Effector CD8-positive, alpha-beta T cell (primary cell): ENCODE results near the gene LSM5.
"Not testable (repeated sequence)": the region's sequence is repeated elsewhere in the genome, so short reads cannot be mapped to it uniquely, and the experiment has no call there.

Source experiments
- DNase-seq: peaks from one replicate; lab custom pipeline; 2025; lab: John Stamatoyannopoulos, UW

Gene LSM5

GRCh38 chr7:32506266-32507054, 16.3 kb upstream of the LSM5 start:
- no peak for DNase-seq

- no peak for DNase-seq
These were observed 12.5 kb upstream of the LSM5 start for GRCh38 chr7:32502728-32503127.

GRCh38 chr7:32501522-32501921, 11.3 kb upstream of the LSM5 start:
- no peak for DNase-seq

- no peak for DNase-seq
These were observed 10.8 kb upstream of the LSM5 start for GRCh38 chr7:32500922-32501341.

GRCh38 chr7:32500216-32500615, 10.0 kb upstream of the LSM5 start:
- not testable (repeated sequence) for DNase-seq

DNA sequence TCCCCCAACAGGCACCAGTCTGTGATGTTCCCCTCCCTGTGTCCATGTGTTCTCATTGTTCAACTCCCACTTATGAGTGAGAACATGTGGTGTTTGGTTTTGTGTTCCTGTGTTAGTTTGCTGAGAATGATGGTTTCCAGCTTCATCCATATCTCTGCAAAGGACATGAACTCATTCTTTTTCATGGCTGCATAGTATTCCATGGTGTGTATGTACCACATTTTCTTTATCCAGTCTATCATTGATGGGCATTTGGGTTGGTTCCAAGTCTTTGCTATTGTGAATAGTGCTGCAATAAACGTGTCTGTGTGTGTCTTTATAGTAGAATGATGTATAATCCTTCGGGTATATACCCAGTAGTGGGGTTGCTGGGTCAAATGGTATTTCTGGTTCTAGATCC, 9.6 kb upstream of the LSM5 start:
- DNase-seq = not testable (repeated sequence)

- DNase-seq = no peak
These were observed 6.1 kb upstream of the LSM5 start for GRCh38 chr7:32496052-32496813.

- peak; percentile 97 for DNase-seq
These were observed 5.3 kb upstream of the LSM5 start, which contains the start of gene AVL9 for GRCh38 chr7:32495298-32496051. Gene AVL9, plus strand, starts transcription at chr7:32495489. Its CDS starts 221 bp downstream, at chr7:32495710.

- DNase-seq = no peak
These were observed 4.7 kb upstream of the LSM5 start for GRCh38 chr7:32494946-32495297.

DNA sequence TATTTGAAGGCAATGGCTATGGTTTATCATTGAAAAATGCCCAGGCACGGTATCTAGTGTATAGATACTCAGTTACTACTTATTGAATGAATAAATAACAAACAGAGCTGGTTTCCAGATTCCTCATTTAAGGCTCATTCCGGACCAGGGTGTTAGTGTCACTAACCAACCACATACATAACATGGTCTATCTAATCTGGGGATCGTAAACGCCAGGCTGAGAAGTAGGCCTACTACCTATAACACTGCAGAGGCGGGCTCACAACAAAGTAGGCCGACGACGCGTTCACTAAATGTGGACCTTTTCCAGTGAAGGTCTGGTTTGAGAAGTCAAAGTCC, 423 bp downstream of the LSM5 start:
- no peak for DNase-seq

GRCh38 chr7:32481921-32482320, 8.3 kb downstream of the LSM5 start:
- no peak for DNase-seq

DNA sequence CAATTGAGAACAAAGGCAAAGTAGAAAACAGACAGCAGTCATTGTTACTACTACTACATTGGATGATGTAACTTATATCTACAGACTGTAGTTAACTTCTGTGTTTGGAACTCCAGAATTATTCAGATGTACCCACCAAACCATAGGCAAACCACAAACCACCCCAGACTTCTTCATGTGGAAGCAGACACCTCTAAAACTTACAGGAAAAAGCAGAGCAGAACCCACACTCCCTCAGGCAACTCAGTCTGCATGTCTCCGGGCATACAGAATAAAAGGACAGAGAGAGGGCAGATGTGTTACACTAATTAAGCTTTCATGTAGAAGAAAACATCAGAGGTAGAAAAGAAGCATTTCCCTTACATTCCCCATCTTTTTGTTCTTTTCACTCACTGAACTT, 9.0 kb downstream of the LSM5 start:
- no peak for DNase-seq

- no peak for DNase-seq
These were observed 10.5 kb downstream of the LSM5 start for GRCh38 chr7:32479574-32480200.

GRCh38 chr7:32477649-32477980, 12.6 kb downstream of the LSM5 start:
- no peak for DNase-seq

- DNase-seq = no peak
These were observed 13.1 kb downstream of the LSM5 start for GRCh38 chr7:32476816-32477648.

DNA sequence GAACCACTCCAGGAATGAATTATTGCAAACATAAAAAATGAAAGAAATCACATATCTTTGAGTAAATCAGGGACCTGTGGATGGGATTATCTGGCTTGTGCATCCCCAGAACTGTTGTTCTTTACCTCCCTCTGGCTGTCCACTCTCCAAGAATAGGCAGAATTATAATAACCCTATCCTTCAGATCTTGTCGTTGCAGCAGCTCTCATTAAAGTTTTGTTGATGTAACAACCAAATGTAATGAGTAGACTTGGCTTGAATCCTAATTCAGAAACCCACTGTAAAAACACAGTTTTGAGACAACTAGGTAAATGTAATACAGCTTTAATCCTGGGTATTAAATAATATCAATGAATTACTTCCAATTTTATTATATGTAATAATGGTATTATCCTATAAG, 16.2 kb downstream of the LSM5 start:
- DNase-seq = no peak

- DNase-seq = no peak
These were observed 18.2 kb downstream of the LSM5 start for GRCh38 chr7:32472015-32472414.

GRCh38 chr7:32470871-32471270, 19.3 kb downstream of the LSM5 start:
- DNase-seq = no peak

DNA sequence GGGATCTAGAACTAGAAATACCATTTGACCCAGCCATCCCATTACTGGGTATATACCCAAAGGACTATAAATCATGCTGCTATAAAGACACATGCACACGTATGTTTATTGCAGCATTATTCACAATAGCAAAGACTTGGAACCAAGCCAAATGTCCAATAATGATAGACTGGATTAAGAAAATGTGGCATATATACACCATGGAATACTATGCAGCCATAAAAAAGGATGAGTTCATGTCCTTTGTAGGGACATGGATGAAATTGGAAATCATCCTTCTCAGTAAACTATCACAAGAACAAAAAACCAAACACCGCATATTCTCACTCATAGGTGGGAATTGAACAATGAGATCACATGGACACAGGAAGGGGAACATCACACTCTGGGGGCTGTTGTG, 20.2 kb downstream of the LSM5 start:
- DNase-seq = not testable (repeated sequence)

DNA sequence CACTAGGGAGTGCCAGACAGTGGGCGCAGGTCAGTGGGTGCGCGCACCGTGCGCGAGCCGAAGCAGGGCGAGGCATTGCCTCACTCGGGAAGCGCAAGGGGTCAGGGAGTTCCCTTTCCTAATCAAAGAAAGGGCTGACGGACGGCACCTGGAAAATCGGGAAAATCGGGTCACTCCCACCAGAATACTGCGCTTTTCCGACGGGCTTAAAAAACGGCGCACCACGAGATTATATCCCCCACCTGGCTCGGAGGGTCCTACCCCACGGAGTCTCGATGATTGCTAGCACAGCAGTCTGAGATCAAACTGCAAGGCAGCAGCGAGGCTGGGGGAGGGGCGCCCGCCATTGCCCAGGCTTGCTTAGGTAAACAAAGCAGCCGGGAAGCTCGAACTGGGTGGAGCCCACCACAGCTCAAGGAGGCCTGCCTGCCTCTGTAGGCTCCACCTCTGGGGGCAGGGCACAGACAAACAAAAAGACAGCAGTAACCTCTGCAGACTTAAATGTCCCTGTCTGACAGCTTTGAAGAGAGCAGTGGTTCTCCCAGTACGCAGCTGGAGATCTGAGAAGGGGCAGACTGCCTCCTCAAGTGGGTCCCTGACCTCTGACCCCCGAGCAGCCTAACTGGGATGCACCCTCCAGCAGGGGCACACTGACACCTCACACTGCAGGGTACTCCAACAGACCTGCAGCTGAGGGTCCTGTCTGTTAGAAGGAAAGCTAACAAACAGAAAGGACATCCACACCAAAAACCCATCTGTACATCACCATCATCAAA, 25.4 kb downstream of the LSM5 start:
- DNase-seq = not testable (repeated sequence)

- DNase-seq = no peak
These were observed 27.2 kb downstream of the LSM5 start for GRCh38 chr7:32462977-32463376.
